Ishikawa (cell line): Measurements from ENCODE around the gene OXLD1.

ENCODE experiments used
- CEBPB ChIP-seq: IDR thresholded peaks from 2 replicates; pipeline ENCODE4 v1.6.1; 2012
- EP300 ChIP-seq: IDR thresholded peaks from 2 replicates; pipeline ENCODE4 v1.6.1; 2012; ENCODE audit warnings: borderline replicate concordance
- MAX ChIP-seq: IDR thresholded peaks from 2 replicates; pipeline ENCODE4 v1.6.1; 2012
- REST ChIP-seq: IDR thresholded peaks from 2 replicates; pipeline ENCODE4 v1.6.1; 2012; ENCODE audit warnings: low read depth, mild to moderate bottlenecking
- YY1 ChIP-seq: IDR thresholded peaks from 2 replicates; pipeline ENCODE4 v1.6.1; 2012; ENCODE audit warnings: low read depth
- TF ChIP-seq, protein P1 (sequence below): IDR thresholded peaks from 2 replicates; pipeline ENCODE4 v1.6.1; 2012

DNA sequence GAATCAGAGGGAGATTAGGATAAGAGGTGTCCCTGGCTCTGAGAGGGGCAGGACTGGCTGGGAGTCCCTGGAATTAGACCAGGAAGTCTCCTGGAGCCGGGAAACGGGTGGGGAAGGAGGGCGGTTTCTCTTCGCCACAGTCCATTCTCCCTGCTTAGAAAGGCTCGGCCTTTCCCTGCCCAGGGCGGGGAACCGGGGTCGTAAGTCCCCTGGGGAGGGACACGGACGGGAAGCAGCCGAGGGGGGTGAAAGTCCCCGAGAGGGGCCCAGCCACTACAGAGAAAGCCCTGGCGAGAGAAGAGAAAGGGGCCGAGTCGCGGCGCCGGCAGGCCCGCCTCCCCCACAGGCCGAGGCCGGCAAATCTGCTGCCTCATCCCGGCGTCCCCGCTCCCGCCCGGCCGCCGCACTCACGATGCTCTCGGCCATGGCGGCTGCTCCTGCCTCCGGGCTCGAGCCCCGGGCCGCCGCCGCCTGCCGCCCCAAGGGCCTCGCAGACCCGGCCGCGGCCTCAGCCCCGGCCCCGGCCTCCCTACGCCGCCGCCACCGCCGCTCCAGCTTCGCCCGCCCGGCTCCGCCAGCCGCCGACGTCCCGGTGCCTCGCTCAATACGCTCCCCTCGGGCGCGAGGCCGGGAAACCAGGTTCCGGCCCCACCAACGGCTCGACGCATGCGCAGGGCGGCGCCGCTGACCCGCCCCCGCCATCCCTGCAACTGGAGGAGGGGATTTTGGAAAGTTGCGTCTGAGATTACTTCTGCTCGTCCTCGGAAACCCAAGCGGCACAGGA is 29.7 kb downstream of the OXLD1 start, which contains the start of the genes NPLOC4 and TSPAN10:
- TF ChIP-seq CEBPB, result no peak
- TF ChIP-seq MAX, result peak; percentile 65
- no peak; the same call in 1 of the 2 replicates for TF ChIP-seq REST
- TF ChIP-seq, protein P1, sequence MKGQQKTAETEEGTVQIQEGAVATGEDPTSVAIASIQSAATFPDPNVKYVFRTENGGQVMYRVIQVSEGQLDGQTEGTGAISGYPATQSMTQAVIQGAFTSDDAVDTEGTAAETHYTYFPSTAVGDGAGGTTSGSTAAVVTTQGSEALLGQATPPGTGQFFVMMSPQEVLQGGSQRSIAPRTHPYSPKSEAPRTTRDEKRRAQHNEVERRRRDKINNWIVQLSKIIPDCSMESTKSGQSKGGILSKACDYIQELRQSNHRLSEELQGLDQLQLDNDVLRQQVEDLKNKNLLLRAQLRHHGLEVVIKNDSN, result peak; percentile 66
- TF ChIP-seq EP300, result peak; percentile 45; the same call in 1 of the 2 replicates
- TF ChIP-seq YY1, result peak; percentile 76; the same call in 1 of the 2 replicates
